Measurements from ENCODE around the gene DENND5A. TPM values are rescaled to one million over a fixed set of nuclear protein-coding genes. Genes with fewer than 3 reads are reported as not detected.

Gene DENND5A
- total and polyA plus RNA-seq, 10 of the 15 experiments (the other 5 are each of a cell fraction or from before 2014, with no cell fraction given) = 15.6 to 157 (median 85.1) TPM

- Histone ChIP-seq H3K27ac (ENCODE audit: control insufficient read depth, insufficient read depth) (no peak overlapping the region), H3K4me3 (no peak overlapping the region), H3K79me2 (ENCODE audit: control insufficient read depth, insufficient read depth, low read length) (peaks cover 19% of the 10 kb centered on the region), H3K27me3 (replicated peaks in 1 of 2; ENCODE audit: control insufficient read depth in 2 of 2, insufficient read depth in 2 of 2, low read length in 1 of 2) (0 out of 4 replicates have a peak, but pooled peaks cover 0 to 4% of the 10 kb centered on the region in 2 experiments), H3K4me1 (ENCODE audit: control insufficient read depth, insufficient read depth, low read length) (peaks cover 3% of the 10 kb centered on the region; the same call in 1 of the 2 replicates), H2AFZ (ENCODE audit: control insufficient read depth, low read depth, low read length) (no peak overlapping the region), H3K9me3 (replicated peaks; ENCODE audit: control insufficient read depth, insufficient read depth, low read length) (no peaks in the 10 kb centered on the region), H3K4me2 (ENCODE audit: control insufficient read depth, insufficient read depth) (no peak overlapping the region), H4K20me1 (ENCODE audit: control insufficient read depth, insufficient read depth) (no peaks in the 10 kb centered on the region), H3K9ac (ENCODE audit: control insufficient read depth, insufficient read depth, low read length) (no peak overlapping the region), H3K36me3 (ENCODE audit: control insufficient read depth in 2 of 2, insufficient read depth in 2 of 2, low read length in 1 of 2) (no peaks in the 10 kb centered on the region; a peak in 1 of 4 replicates)
- in situ Hi-C loops (cut with MboI) (no loop called here), intact Hi-C loops (cut with micrococcal nuclease; ENCODE audit: unreplicated experiment) (no loop called here)
- POLR2A ChIA-PET = no interaction called here
- no peak for TF ChIP-seq KLF5 (IDR thresholded peaks at IDR 0.05; ENCODE audit: partially characterized antibody)
- TF ChIP-seq MAX (IDR thresholded peaks at IDR 0.05; ENCODE audit: low read depth, low read length) = no peak
- ATAC-seq (no peak), DNase-seq (ENCODE audit: low read depth, low spot score) (no peak), FAIRE-seq (no peak)
- CTCF ChIA-PET = no interaction called here
- RAD21 ChIA-PET (ENCODE audit: unreplicated experiment) = interaction anchor here (1.3 kb wide), 1 partner anchor 14 kb away, joined by 3 read pairs; no protein-coding TSS in a partner anchor
- SMC1A ChIA-PET (ENCODE audit: uncharacterized antibody, unreplicated experiment) = interaction anchor here (1.9 kb wide), 1 partner anchor 240 kb away, joined by 4 read pairs; no protein-coding TSS in a partner anchor
- WGBS (ENCODE audit: insufficient coverage, insufficient replicate concordance, low lambda C conversion rate, missing lambda C conversion rate) = 69% methylated on average over 8 of the region's 8 CpGs
- BruUV-seq (replicated peaks) = no TSS peak
These were observed 1.8 kb upstream of the DENND5A start for GRCh38 chr11:9266926-9267325.

- H2AFZ ChIP-seq (ENCODE audit: control insufficient read depth, low read depth, low read length) = no peak overlapping the region
- in situ Hi-C loops (cut with MboI) = no loop called here
- H3K27me3 ChIP-seq (replicated peaks in 1 of 2; ENCODE audit: control insufficient read depth in 2 of 2, insufficient read depth in 2 of 2, low read length in 1 of 2) = 0 out of 4 replicates have a peak, but pooled peaks cover 0 to 4% of the 10 kb centered on the region in 2 experiments
- ATAC-seq (no peak), DNase-seq (ENCODE audit: low read depth, low spot score) (no peak), FAIRE-seq (no peak)
- H3K27ac ChIP-seq (ENCODE audit: control insufficient read depth, insufficient read depth) = no peak overlapping the region
- no TSS peak for BruUV-seq (replicated peaks)
- H3K36me3 ChIP-seq (ENCODE audit: control insufficient read depth in 2 of 2, insufficient read depth in 2 of 2, low read length in 1 of 2) = no peaks in the 10 kb centered on the region; a peak in 1 of 4 replicates
- H3K4me1 ChIP-seq (ENCODE audit: control insufficient read depth, insufficient read depth, low read length) = peaks cover 3% of the 10 kb centered on the region; the same call in 1 of the 2 replicates
- POLR2A ChIA-PET = interaction anchor here (0.6 to 1.1 kb wide), 2 partner anchors 10 to 22 kb away, joined by 3 to 4 read pairs; no protein-coding TSS in a partner anchor
- no peak overlapping the region; the same call in 1 of the 2 replicates for H3K4me2 ChIP-seq (ENCODE audit: control insufficient read depth, insufficient read depth)
- H3K79me2 ChIP-seq (ENCODE audit: control insufficient read depth, insufficient read depth, low read length) = peaks cover 21% of the 10 kb centered on the region
- RAD21 ChIA-PET (ENCODE audit: unreplicated experiment) = interaction anchor here (0.7 to 1.3 kb wide), 2 partner anchors 14 to 57 kb away, joined by 3 read pairs; no protein-coding TSS in a partner anchor
- CTCF ChIA-PET = interaction anchor here (1.0 to 1.4 kb wide), 2 partner anchors 50 to 240 kb away, joined by 3 to 4 read pairs; no protein-coding TSS in a partner anchor
- no peaks in the 10 kb centered on the region for H4K20me1 ChIP-seq (ENCODE audit: control insufficient read depth, insufficient read depth)
- H3K9ac ChIP-seq (ENCODE audit: control insufficient read depth, insufficient read depth, low read length) = no peak overlapping the region
- H3K9me3 ChIP-seq (replicated peaks; ENCODE audit: control insufficient read depth, insufficient read depth, low read length) = no peaks in the 10 kb centered on the region
- intact Hi-C loops (cut with micrococcal nuclease; ENCODE audit: unreplicated experiment) = no loop called here
- SMC1A ChIA-PET (ENCODE audit: uncharacterized antibody, unreplicated experiment) = interaction anchor here (1.0 to 1.9 kb wide), 3 partner anchors 14 to 240 kb away, joined by 3 to 4 read pairs (median 3); no protein-coding TSS in a partner anchor
- no peak overlapping the region for H3K4me3 ChIP-seq
- 93% methylated on average over 13 of the region's 13 CpGs for WGBS (ENCODE audit: insufficient coverage, insufficient replicate concordance, low lambda C conversion rate, missing lambda C conversion rate)
- TF ChIP-seq PAX8 (IDR thresholded peaks at IDR 0.05) (no peak), EP300 (IDR thresholded peaks at IDR 0.05; ENCODE audit: borderline replicate concordance in 1 of 2, control insufficient read depth in 1 of 2, low read depth in 2 of 2, low read length in 2 of 2) (no peak), SPI1 (IDR thresholded peaks at IDR 0.05; ENCODE audit: borderline replicate concordance, insufficient read depth, low read depth, low read length) (no peak), ETV6 (conservative IDR thresholded peaks at IDR 0.05 in 1 of 2, IDR thresholded peaks at IDR 0.05 in 1 of 2; ENCODE audit: borderline replicate concordance in 1 of 2, low read depth in 1 of 2) (no peak), BCL11A (IDR thresholded peaks at IDR 0.05; ENCODE audit: low read depth, low read length) (no peak), TAF1 (IDR thresholded peaks at IDR 0.05; ENCODE audit: borderline replicate concordance, low read depth, low read length) (no peak), REST (IDR thresholded peaks at IDR 0.05; ENCODE audit: low read depth, low read length) (no peak), IKZF2 (IDR thresholded peaks at IDR 0.05) (no peak), ZNF622 (IDR thresholded peaks at IDR 0.05) (no peak)
These were observed 1.1 kb upstream of the DENND5A start for GRCh38 chr11:9266132-9266736.
